ENCODE data around the gene RETREG3. TPM values are rescaled to one million over a fixed set of nuclear protein-coding genes. Genes with fewer than 3 reads are reported as not detected.
"Not testable (repeated sequence)": the region's sequence is repeated elsewhere in the genome, so short reads cannot be mapped to it uniquely, and the experiment has no call there.

Gene RETREG3
- total RNA-seq, 2 donors from 2014 or later: 51.5 to 55.4 TPM

DNA sequence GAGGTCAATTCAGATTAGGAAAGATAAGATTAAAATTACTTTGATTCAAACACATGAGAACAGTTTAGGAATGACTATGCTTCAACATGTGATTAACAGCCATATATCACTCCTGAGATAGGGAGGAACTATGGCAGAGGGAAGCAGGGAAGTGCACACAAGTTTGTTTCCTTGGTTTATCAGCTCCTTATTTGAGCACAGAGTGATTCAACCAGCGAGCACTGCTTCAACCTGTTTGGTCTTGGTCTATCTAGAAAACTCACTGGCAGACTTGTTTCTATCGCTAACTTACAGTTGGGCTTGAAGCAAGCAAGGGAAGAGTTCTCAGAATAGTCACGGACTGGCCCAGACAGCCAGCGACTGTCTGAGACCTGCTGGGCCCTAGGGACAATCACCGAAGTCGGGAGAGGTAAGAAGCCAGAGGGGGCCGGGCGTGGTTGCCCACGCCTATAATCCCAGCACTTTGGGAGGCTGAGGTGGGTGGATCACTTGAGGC is 23.8 kb upstream of the RETREG3 start:
- H3K4me3 Mint-ChIP-seq: no peak overlapping the region
- no peaks in the 10 kb centered on the region for H3K36me3 ChIP-seq (ENCODE audit: control insufficient read depth, insufficient read depth, low read length)
- no peaks in the 10 kb centered on the region for H3K9me3 ChIP-seq (ENCODE audit: control insufficient read depth, low read length)
- no peaks in the 10 kb centered on the region for H3K27me3 Mint-ChIP-seq (ENCODE audit: insufficient read depth)
- no peak overlapping the region for H3K9ac ChIP-seq (ENCODE audit: extremely low read depth, low read length, poor library complexity, severe bottlenecking)
- H3K4me3 ChIP-seq (ENCODE audit: low read length): no peak overlapping the region
- 80 to 86% methylated on average over 9 of the region's 9 CpGs for WGBS, 2 experiments (ENCODE audit: insufficient coverage in 1 of 2, insufficient read length in 1 of 2)
- H3K27me3 ChIP-seq (ENCODE audit: control insufficient read depth, insufficient read depth, low read length, poor library complexity, severe bottlenecking): no peaks in the 10 kb centered on the region
- H3K27ac ChIP-seq (ENCODE audit: low read depth, low read length): no peak overlapping the region
- DNase-seq: no peak
- no peak for TF ChIP-seq CTCF (conservative IDR thresholded peaks at IDR 0.05)
- H3K4me1 ChIP-seq (ENCODE audit: control insufficient read depth, insufficient read depth, low read length): no peaks in the 10 kb centered on the region
- H3K36me3 Mint-ChIP-seq (ENCODE audit: low read depth): no peaks in the 10 kb centered on the region
- H3K27ac Mint-ChIP-seq: no peak overlapping the region
- no peaks in the 10 kb centered on the region for H3K9me3 Mint-ChIP-seq
- H3K4me1 Mint-ChIP-seq: no peaks in the 10 kb centered on the region

- Histone ChIP-seq H3K36me3 (ENCODE audit: control insufficient read depth, insufficient read depth, low read length) (no peaks in the 10 kb centered on the region), H3K9ac (ENCODE audit: extremely low read depth, low read length, poor library complexity, severe bottlenecking) (no peak overlapping the region), H3K27ac (ENCODE audit: low read depth, low read length) (no peak overlapping the region), H3K4me1 (ENCODE audit: control insufficient read depth, insufficient read depth, low read length) (no peaks in the 10 kb centered on the region), H3K27me3 (ENCODE audit: control insufficient read depth, insufficient read depth, low read length, poor library complexity, severe bottlenecking) (no peaks in the 10 kb centered on the region), H3K4me3 (ENCODE audit: low read length) (no peak overlapping the region), H3K9me3 (ENCODE audit: control insufficient read depth, low read length) (no peaks in the 10 kb centered on the region)
- Mint-ChIP-seq H3K9me3 (no peaks in the 10 kb centered on the region), H3K27me3 (ENCODE audit: insufficient read depth) (no peaks in the 10 kb centered on the region), H3K27ac (no peak overlapping the region), H3K4me1 (no peaks in the 10 kb centered on the region), H3K36me3 (ENCODE audit: low read depth) (no peaks in the 10 kb centered on the region), H3K4me3 (no peak overlapping the region)
- no peak for DNase-seq
- TF ChIP-seq CTCF (conservative IDR thresholded peaks at IDR 0.05): no peak
- WGBS, 2 experiments (ENCODE audit: insufficient coverage in 1 of 2, insufficient read length in 1 of 2): 85 to 86% methylated on average over 2 to 3 of the region's 3 CpGs
These were observed 20.3 kb upstream of the RETREG3 start for GRCh38 chr17:42629411-42630009.

- H3K27me3 ChIP-seq (ENCODE audit: control insufficient read depth, insufficient read depth, low read length, poor library complexity, severe bottlenecking); H3K36me3 Mint-ChIP-seq (ENCODE audit: low read depth); H3K27ac Mint-ChIP-seq; H3K27ac ChIP-seq (ENCODE audit: low read depth, low read length); H3K9me3 Mint-ChIP-seq; H3K27me3 Mint-ChIP-seq (ENCODE audit: insufficient read depth); H3K36me3 ChIP-seq (ENCODE audit: control insufficient read depth, insufficient read depth, low read length); H3K9ac ChIP-seq (ENCODE audit: extremely low read depth, low read length, poor library complexity, severe bottlenecking); H3K4me1 Mint-ChIP-seq; H3K4me3 ChIP-seq (ENCODE audit: low read length); H3K9me3 ChIP-seq (ENCODE audit: control insufficient read depth, low read length); H3K4me1 ChIP-seq (ENCODE audit: control insufficient read depth, insufficient read depth, low read length); H3K4me3 Mint-ChIP-seq: not testable (repeated sequence)
- DNase-seq: peak; percentile 67
- 87 to 96% methylated on average over 3 to 6 of the region's 6 CpGs for WGBS, 2 experiments (ENCODE audit: insufficient coverage in 1 of 2, insufficient read length in 1 of 2)
These were observed 18.0 kb upstream of the RETREG3 start for GRCh38 chr17:42627032-42627764.
